ENCODE data around the gene SULF2.
A peak's percentile ranks its signal among the peaks of the same experiment; 100 is the strongest.

The SULF2 gene

DNA sequence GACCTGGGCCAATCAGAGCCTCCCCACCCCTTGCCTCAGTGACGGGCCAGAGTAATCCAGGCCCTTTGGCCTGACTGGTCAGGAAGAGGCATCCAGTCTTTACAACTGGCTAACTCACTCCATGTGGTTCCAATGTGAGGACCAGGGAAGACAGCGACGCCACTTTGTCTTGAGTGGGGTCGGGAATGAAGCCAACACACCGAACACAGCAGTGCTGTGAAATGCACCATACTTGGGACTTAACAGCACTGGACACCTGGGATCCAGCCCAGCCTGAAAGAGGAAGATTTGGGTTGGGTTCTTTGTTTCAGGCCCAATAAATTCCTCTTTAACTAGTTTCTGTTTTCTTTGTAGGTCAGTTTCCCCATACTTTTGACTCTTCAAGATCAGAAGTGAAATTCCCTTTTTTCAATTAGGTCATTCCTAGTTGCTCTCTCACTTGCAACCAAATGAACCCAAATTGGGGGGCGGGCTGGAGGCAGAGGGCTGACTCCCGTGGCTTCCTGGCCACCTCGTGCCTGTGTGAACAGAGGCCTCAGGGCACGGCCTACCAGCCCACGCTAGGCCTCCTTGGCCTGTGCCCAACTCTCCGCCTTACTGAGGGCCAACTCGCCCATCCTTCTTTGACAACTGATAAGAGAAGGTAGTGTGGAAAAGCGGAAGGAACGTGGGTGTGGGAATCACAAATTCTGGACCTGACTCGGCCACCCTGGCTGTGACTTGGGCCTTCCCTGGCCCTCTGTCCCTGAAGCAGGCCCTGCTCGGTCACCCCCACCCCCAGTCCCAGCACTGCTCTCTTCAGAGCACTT, 17.1 kb downstream of the SULF2 start:
- DNase-seq, result no peak
- intact Hi-C loops (cut with DNase I), result no loop called here

DNA sequence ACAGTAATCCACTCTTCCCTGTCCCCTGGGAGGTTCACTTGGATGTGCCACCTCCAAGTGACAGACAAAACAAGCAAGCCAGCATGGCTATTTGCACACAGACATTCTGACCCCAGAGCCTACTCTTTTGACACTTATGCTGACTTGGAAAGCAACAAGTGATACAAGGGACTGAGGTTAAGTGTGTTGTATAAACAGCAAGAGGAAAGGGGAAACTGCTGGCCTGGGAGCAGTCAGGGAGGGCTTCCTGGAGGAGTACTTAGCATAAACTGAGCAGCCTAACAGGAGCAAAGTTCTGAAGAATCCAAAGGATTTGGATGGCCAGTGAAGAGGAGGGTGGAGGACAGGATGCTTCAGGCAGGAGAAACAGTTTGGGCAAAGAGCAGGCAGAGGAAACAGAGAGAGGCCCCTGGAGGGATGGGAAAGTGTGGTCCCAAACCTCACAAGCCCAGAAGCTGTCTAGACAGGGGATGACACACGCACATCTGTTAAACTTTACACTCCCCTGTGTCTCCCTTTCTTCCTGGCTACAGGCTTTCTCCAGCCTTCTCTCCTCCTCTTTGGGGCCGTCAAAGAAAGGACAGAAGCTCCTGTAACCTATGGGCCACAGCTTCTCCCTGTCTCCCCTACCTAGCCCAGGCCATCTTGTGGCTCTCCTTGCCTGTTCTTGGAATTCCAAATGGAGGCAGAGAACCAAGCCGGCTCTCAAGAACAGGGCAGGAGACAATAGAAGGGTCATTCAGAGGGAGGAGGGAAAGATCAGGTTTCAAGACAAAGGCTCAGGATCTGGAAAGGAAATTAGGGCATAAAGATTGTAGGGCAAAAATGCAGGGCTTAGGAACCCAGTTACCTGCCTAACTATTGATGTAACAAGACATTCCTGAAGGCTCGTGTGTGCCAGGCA, 19.3 kb downstream of the SULF2 start:
- DNase-seq, result no peak
- intact Hi-C loops (cut with DNase I), result no loop called here

DNA sequence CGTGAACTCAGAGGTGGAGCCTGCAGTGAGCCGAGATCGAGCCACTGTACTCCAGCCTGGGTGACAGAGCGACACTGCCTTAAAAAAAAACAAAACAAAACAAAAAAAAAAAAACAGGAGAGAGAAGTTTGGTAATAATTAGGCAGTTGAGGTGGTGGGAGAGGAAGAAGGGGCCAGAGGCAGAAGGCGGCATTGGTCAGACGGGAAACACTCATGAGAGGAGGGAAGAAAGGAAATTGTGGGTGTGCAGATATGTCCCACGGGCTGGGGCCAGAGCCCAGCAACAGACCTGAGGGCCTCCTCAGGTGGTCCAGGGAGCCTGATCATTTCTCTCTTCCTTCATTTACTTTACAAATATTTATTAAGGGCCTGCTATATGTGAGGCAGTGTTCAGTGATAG, 20.0 kb downstream of the SULF2 start:
- DNase-seq, result peak in 1 of 10 donors; percentile 18
- intact Hi-C loops (cut with DNase I), result no loop called here

DNA sequence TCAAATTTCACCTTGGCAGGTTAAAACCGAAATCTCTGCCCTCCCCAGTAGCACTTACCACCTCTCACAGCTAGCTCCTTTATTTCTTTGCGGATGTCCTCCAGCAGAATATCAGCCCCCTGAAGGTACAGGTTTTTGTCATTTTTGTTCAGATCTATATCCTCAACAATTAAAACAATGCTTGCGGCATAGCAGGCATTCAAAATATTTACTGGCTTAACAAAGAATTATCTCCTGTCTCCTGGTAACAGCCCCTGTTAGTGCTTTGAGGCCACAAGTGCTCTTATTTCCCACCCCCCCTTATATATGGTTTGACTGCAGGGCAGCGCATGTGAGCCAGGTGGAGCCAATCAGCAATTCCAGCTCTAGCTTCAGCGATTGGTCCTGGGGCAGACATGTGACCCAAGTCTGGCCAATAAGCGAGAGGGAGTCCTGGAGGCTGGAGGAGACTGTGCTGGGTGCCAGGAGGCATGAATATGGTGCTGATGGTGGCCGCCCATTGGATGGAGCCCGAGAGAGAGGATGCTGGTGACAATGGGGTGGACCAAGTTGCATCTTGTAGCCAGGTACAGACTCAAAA, 21.0 kb downstream of the SULF2 start:
- peak in 1 of 10 donors; percentile 67 for DNase-seq
- intact Hi-C loops (cut with DNase I), result no loop called here

DNA sequence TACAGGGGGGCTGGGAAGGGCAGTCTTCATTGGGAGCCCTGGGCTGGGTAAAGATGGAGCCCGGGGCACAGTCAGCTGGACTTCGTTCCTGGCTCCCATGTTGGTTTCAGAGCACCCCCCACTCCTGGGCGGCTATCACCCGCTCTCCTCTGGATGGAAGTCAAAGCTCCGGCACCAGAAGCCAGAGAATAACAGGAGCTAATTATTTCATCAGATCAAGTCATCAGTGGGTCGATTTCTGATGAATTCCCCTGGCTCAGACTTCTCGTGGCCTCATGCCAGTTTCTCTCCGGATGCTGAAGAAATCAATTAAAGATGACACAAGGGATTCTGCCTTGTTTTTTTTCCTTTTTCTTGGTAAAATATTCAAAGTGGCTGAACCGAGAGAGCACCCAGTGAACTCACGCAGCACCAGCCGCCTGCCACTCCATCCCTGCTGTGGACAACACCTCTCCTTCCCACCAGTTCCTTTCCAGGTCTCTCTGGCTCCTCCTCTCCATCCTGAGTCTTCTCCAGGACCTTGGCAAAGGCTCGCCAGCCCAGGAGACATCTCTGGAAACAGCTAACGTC, 22.5 kb downstream of the SULF2 start:
- intact Hi-C loops (cut with DNase I), result no loop called here
- DNase-seq, result no peak

DNA sequence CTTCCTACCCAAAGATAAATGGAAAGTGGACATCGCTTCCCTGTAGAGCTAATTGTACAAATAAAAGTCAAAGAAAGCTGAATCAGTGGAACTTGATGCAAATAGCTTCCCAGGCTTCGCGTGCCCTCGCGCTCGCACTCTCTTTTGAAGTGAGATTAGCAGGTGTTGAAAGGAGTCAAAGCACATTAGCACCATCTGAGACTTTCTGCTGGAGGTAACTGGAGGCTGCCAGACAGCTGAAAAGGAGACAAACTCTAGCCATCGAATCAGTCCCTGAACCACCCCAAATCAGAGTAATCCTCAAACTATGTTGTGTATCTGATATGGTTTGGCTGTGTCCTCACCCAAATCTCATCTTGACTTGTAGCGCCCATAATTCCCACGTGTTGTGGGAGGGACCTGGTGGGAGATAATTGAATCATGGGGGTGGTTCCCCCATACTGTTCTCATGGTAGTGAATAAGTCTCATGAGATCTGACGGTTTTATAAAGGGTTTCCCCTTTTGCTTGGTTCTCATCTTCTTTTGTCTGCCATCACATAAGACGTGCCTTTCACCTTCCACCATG, 23.7 kb downstream of the SULF2 start:
- intact Hi-C loops (cut with DNase I), result no loop called here
- DNase-seq, result no peak

DNA sequence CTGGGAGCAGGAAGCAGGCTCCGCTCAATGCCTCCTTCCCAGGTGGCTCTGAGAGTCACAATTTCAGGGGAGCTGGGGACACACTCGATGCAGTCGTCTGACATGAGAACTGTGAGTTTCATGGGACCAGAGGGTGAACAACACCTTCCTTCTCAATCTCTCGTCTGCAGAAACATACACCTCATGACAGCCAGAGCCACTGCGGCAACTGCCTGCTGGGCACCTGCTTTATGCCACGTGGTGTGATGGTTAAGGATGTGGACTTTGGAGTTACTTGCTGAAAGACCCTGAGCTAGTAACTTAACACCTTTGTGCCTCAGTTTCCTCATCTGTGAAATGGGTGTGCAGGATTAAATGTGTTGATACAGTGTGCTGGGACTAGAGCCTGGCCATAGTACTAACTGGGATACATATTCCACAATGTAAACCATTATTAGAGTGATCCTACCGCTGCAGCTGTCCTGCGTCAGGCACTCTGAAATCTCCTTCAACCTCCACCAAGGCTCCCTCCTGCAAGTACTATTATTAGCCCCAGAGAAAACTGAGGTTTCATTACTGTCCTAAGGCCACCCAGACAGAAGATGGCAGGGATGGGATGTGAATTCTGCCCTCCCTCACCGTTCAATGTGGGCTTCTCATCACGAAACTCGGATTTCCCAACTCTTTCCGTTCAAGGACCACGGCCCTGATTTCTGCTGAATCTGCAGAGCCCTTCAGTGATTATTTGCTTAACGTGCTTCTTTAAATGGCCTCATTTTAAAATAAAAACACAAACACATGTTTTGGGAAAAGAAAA, 24.4 kb downstream of the SULF2 start:
- no peak for DNase-seq
- intact Hi-C loops (cut with DNase I), result no loop called here

DNA sequence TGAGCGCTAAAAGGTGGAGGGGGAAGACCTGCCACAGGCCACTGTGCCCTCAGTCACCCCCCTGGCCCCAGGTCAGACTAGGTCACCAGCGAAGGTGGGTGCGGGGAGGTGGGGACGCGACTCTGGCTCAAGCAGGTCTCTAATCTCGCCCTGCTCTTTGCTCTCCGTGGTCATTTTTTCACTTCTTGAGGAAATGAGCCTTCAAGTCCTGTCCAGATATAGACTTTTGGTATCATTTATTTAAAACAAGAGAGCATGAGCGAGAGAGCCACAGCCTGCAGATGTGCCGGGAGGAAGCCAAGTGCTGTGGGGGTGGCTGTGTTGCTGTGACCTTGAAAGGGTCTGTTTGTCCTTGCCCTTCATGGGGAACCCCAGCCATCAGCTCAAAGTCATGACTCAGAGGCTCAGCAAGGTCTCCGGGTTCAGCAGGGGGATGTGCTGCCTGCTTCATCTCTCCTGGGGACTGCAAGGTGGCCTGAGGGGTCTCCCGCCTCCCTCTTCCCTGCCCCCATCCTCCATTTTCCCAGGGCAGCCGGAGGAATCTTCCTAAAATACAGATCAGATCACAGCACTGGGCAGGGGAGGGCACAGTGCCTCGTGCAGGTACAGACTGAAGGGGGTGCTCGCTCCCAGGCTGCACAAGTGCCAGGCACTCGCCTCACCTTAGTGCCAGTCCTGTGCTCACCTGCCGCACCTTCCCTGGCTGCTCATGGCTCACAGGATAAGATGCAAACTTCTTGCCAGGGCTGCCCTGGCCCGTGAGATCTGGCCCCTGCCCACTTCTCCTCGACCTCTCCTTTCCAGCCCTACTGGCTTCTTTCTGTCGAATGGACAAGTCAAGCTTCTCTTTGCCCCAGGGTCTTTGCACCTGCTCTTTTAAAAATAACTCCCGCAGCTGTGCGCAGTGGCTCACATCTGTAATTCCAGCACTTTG, 26.5 kb downstream of the SULF2 start:
- intact Hi-C loops (cut with DNase I), result no loop called here

DNA sequence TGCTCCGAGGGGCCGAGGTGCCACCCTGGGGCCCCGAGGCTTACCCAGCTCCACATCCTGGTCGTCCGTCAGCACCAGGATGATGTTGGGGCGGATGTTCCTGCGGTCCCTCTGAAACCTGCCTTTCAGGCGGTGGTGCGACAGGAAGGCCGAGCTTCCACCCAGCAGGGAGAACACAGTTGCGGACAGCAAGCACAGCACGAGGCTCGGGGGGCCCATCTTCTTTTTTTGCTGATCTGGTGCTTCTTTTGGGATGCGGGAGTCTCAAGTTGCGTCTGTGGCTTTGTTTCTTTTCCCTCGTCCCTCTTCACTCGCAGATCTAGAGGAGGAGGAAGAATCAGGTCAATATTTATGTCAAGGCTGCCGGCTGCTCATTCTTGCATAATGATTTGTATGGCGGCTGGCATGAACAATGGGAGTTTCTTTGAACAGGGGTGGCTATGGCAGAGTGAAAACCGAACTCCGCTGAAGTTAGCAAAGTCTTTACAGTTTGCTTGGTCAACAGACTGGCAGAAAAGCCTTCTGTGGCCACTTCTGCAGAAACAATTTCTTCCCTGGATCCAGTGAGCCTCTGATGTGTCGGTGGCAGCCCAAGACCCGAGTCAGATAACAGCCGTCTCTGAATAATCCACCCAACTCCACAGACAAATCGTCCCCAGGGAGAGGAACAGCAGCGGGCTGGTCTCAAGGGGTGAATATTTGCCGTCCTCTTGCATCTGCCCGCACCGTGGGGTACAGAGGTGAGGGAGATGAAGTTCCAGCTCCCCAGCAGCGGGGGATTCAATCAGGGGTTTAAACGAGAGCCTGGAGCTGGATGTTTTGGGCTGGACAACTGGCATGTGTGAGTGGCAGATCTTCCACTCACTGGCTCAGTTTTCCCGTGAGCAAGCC, 27.9 kb downstream of the SULF2 start:
- intact Hi-C loops (cut with DNase I), result no loop called here
- peak in 1 of 10 donors; percentile 30 for DNase-seq

More for the DNA sequence above, 26.5 kb downstream of the SULF2 start:
- DNase-seq, result peak in 1 of 10 donors; percentile 52

DNA sequence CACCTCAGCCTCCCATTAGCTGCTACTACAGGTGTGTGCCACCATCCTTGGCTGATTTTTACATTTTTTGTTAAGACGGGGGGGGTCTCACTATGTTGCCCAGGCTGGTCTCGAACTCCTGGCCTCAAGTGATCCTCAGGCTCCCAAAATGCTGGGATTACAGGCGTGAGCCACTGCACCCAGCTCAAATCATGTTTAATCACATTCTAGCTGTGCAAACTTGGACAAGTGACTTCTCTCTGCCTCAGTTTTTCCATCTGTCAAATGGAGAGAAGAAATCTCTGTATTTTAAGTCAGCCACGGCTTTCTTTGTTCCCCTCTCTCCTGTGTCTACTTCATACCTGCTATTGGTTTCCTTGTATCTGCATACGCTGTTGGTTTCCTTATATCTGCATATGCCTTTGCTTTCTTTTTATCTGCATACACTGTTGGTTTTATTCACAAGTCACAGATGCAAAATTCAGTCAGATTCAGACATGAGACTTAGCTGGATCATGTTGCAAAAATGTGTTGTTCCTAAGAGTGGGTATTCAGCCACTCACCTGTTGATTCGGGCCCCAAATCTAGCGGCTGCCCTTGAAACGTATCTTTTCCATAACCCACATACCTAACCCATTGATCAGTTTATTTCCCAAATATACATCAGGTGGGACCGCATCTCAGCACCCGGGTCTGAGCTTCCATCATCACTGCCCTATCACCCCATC, 30.2 kb downstream of the SULF2 start:
- DNase-seq, result no peak
- intact Hi-C loops (cut with DNase I), result no loop called here

DNA sequence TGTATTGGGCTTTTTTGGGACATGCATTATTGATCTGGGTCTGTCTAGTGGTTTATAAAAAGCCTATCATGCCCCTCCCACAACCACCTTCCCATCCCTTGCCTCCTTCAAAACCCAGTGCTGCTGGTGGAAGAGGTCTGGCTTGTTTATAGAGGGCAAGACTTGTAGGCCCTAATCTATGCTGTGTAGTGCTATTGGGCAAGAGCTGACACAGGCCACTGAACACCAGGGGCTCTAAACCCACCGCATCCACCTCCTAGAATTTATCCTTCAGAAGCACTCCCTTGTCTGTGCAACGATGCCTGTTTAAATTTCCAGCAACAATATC, 30.9 kb downstream of the SULF2 start:
- intact Hi-C loops (cut with DNase I), result no loop called here
- DNase-seq, result no peak

DNA sequence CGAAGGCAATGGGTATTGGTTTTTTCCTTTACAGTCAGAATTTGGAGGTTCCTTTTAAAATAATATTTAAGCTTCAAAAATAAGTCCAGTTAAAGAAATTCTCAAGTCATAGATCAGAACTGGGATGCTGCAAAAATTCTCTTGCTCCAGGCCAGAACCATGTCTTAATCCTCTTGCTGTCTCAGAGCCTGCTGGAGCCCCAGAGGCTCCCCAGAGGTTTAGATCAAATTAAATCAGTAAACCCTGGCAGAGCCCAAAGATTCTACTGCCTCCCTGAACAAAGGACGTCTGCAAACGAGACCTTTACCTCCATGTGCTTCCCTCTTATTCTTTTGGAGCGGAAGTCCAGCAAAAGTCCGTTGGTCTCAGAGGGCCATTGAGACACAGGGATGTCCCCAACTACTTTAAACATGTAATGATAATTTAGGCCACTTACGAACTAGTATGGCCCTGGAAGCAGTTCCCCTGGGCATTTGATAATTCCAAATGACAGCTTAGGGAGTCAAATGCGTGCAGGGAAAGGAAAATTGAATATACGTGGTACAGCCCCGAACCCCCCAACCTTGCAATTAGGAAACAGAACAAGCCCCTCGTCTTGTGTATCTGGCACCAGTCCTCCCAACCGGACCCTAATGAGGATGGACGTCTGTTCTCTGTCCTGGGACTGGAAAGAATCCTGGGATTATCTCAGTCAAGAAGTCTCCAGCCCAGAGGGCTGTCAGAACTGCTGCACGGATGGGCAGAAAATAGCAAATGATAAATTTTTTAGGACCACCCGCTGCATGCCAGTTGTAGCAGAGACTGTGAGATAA, 31.5 kb downstream of the SULF2 start:
- no peak for DNase-seq
- intact Hi-C loops (cut with DNase I), result no loop called here

DNA sequence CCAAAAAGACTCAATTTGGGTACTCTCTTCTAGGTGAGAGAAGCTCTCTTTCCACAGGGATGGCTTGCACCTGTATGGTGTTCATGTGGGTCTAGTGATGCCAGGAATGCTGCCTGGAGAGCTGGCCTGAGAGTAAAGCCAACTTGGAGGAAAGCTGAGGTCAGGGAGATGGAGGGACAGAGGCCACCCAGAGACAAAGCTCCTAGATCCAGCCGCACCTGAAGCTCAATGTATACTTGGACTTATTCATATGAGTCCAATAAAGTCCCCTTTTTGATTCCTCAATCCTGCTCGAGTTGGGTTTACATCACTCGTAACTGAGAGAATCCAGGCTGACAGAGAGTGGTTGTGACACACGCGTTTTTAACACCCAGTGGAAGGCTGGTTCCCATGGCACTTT, 33.8 kb downstream of the SULF2 start:
- intact Hi-C loops (cut with DNase I), result no loop called here
- no peak for DNase-seq

DNA sequence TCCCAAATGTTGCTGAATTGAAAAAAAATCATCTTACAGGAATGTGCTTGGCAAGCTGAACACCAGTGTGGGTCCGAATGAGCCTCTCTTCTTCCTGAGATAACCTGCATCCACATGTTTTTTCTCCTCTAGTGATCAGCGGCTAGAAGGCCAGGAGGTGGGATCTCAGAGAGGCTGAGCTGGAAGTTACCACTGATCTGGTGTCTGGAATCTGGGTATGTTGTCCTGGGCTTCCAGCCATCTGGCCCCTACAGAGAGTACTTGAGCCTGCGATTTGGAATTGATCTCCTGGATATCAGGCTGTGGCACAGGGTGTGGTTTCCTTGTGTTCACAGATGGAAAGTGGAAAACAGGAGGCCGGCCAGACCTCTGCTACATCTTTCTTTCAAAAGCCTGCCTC, 35.9 kb downstream of the SULF2 start:
- peak in 1 of 10 donors; percentile 75 for DNase-seq
- intact Hi-C loops (cut with DNase I), result no loop called here

DNA sequence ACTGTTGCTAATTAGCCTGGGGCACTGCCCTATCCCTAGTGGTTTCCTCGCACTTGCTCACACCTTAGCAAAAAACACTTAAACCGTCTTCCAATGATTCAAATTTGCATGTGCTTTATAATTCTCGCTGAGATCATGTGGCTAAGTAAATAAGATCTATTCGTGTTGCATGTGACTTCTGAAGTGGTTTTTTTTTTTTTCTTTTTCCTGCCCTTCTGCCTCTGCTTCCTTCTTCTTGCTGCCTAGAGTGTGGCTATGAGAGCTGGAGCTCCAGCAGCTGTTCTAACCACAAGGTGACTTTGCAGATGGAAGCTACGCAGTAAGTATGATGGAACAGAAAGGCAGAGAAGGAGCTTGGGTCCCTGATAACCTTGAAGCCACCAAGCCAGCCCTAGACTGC, 36.5 kb downstream of the SULF2 start:
- no peak for DNase-seq
- intact Hi-C loops (cut with DNase I), result no loop called here

DNA sequence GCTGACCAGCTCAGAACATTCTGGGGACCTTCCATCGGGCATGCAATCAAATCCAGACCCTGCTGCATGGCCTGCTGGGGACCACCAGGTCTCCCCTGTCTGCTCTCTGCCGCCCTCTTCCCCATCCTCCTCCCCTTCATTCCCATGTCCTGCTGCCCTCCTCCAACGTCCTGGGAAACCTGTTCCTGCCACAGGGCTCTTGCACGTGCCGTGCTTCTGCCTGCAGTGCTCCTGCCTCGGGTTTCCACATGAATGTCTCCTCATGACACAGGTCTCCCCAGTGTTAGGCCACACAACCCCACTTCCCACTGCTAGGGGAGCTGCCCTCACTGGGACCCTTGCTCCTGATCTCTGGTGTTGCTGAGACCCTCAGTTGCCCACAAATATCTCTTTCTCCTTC, 37.2 kb downstream of the SULF2 start:
- intact Hi-C loops (cut with DNase I), result no loop called here
- DNase-seq, result peak in 1 of 10 donors; percentile 35
